Ascending aorta (tissue), 2 donors: ENCODE measurements around the gene TEX13D. TPM values are rescaled to one million over a fixed set of nuclear protein-coding genes. Genes with fewer than 3 reads are reported as not detected.
"Not testable (repeated sequence)": the region's sequence is repeated elsewhere in the genome, so short reads cannot be mapped to it uniquely, and the experiment has no call there.

Source experiments
- DNase-seq, 2 donors: peaks; one replicate each; pipeline ENCODE4 v3.0.0-alpha.2; 2019; ENCODE audit warnings: low spot score in 2 of 2
- H3K27ac ChIP-seq, 2 donors: fragments of 200-600 bp; sonication (generic); one replicate each; pipeline ENCODE4 v1.5.1; 2016 to 2017; ENCODE audit warnings: mild to moderate bottlenecking in 1 of 2
- H3K27me3 ChIP-seq: fragments of 200-600 bp; sonication (generic); one replicate; pipeline ENCODE4 v1.5.1; 2017
- H3K36me3 ChIP-seq, 2 donors: fragments of 200-600 bp; sonication (generic); one replicate each; pipeline ENCODE4 v1.5.1; 2016
- H3K4me1 ChIP-seq, 2 donors: fragments of 200-600 bp; sonication (generic); one replicate each; pipeline ENCODE4 v1.5.1; 2016 to 2017; ENCODE audit warnings: mild to moderate bottlenecking in 1 of 2
- H3K4me3 ChIP-seq, 2 donors: fragments of 200-600 bp; sonication (generic); one replicate each; pipeline ENCODE4 v1.5.1; 2016 to 2017; ENCODE audit warnings: mild to moderate bottlenecking in 1 of 2
- H3K9me3 ChIP-seq, 2 donors: fragments of 200-600 bp; sonication (generic); one replicate each; pipeline ENCODE4 v1.5.1; 2016
- intact Hi-C: fragments of 100-400 bp; cut with DNase I; formaldehyde crosslinking; loops from one replicate; pipeline ENCODE4 v1.15.1; 2023
- total RNA-seq: library from RNA; depleted of rRNA; stranded (reverse); fragments of >200 nt; gene quantifications from one replicate; pipeline ENCODE4 v1.1.0, GENCODE V29; 2016
- TF ChIP-seq, protein P1 (sequence below), 3 experiments: fragments of 200-600 bp in 2 of 3; fragments of 450-650 bp in 1 of 3; sonication (generic) in 2 of 3; IDR thresholded peaks; one replicate each; pipeline ENCODE4 v1.5.1; 2016 to 2019; ENCODE audit warnings: antibody characterized with exemption in 3 of 3, mild to moderate bottlenecking in 1 of 3, moderate library complexity in 1 of 3

The TEX13D gene
- total RNA-seq, 1 donor from 2014 or later = not detected

DNA sequence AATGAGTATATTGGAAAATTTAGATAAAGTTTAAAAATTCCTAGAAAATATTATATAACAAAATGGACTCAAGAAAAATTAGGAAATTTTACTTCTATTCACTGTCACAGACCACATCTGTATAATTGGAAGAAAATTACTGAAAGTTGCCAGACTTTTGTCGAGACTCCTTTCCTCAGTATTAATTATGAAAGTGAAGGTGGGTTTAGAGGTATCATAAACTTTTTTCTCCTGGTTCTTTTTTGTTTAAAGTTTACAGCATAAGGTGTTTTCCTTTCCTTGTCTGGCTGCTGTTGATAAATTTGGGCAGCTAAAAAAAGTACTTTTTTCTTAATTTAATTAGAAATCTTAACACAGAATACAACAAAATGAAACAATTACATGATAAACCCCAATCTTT, 6.7 kb upstream of the TEX13D start:
- H3K27me3 ChIP-seq = no peaks in the 10 kb centered on the region
- intact Hi-C loops = no loop called here
- no peak overlapping the region for H3K27ac ChIP-seq
- H3K4me1 ChIP-seq = no peaks in the 10 kb centered on the region
- no peaks in the 10 kb centered on the region for H3K9me3 ChIP-seq
- TF ChIP-seq, protein P1, sequence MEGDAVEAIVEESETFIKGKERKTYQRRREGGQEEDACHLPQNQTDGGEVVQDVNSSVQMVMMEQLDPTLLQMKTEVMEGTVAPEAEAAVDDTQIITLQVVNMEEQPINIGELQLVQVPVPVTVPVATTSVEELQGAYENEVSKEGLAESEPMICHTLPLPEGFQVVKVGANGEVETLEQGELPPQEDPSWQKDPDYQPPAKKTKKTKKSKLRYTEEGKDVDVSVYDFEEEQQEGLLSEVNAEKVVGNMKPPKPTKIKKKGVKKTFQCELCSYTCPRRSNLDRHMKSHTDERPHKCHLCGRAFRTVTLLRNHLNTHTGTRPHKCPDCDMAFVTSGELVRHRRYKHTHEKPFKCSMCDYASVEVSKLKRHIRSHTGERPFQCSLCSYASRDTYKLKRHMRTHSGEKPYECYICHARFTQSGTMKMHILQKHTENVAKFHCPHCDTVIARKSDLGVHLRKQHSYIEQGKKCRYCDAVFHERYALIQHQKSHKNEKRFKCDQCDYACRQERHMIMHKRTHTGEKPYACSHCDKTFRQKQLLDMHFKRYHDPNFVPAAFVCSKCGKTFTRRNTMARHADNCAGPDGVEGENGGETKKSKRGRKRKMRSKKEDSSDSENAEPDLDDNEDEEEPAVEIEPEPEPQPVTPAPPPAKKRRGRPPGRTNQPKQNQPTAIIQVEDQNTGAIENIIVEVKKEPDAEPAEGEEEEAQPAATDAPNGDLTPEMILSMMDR (IDR thresholded peaks at IDR 0.05) = no peak
- H3K4me3 ChIP-seq = no peak overlapping the region
- H3K36me3 ChIP-seq = no peaks in the 10 kb centered on the region
- DNase-seq = no peak

DNA sequence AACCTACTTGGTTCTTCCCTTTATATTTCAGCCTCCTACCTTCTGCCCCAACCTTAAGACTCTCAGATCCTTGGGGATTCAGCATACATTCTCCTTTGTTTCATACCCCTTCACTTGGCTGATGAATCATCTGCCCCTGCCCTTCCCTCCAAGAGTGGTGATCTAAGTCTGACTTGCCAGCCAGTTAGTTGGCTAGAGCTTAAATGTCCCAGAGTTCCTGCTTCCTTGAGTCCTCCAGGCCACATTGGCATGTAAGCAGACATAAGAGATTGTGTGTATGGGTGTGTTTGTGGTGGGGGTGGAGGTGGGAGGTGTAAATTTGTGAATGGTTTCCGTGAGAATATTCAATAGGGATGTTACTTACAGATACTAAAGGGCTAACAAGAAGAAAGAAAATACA, 3.7 kb upstream of the TEX13D start:
- no peak for DNase-seq
- Histone ChIP-seq H3K27ac (no peak overlapping the region), H3K4me1 (no peaks in the 10 kb centered on the region), H3K4me3 (no peak overlapping the region), H3K27me3 (no peaks in the 10 kb centered on the region), H3K36me3 (no peaks in the 10 kb centered on the region), H3K9me3 (no peaks in the 10 kb centered on the region)
- TF ChIP-seq, protein P1 (IDR thresholded peaks at IDR 0.05) = no peak
- intact Hi-C loops = no loop called here

DNA sequence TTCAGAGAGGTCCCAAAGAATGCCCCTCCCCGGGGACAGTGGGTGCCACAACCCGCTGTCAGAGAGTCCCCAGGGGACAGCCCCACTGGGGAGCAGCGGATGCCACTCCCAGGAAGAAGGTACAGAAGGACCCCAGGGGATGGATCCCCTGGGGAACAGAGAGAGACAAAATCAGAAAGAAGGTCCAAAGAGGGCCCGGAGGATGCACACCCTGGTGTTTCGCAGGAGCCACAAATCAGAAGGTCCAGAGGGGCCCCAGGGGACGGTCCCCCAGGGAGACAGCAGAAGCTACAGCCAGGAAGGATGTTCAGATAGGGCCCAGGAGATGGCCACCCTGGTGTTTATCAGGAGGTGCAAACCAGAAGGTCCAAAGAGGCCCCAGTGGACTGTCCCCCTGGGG, 1.4 kb downstream of the TEX13D start:
- H3K27ac ChIP-seq = no peak overlapping the region
- no peaks in the 10 kb centered on the region for H3K9me3 ChIP-seq
- H3K27me3 ChIP-seq = no peaks in the 10 kb centered on the region
- H3K36me3 ChIP-seq = no peaks in the 10 kb centered on the region
- intact Hi-C loops = no loop called here
- TF ChIP-seq, protein P1 (IDR thresholded peaks at IDR 0.05) = no peak
- H3K4me1 ChIP-seq = no peaks in the 10 kb centered on the region
- no peak overlapping the region for H3K4me3 ChIP-seq
- no peak for DNase-seq

DNA sequence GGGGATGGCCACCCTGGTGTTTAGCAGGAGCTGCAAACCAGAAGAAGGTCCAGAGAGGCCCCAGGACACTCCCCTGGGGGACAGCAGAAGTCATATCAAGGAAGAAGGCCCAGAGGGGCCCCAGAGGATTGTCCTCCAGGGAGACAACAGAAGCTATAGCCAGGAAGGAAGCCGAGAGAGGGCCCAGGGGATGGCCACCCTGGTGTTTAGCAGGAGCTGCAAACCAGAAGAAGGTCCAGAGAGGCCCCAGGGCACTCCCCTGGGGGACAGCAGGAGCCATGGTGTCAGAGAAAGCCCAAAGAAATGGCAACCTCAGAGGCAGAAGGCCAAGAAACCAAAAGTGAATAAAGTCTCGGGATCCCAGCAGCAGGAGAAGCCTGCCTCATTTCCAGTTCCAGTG, 2.1 kb downstream of the TEX13D start:
- intact Hi-C loops, H3K27ac ChIP-seq: not testable (repeated sequence)

DNA sequence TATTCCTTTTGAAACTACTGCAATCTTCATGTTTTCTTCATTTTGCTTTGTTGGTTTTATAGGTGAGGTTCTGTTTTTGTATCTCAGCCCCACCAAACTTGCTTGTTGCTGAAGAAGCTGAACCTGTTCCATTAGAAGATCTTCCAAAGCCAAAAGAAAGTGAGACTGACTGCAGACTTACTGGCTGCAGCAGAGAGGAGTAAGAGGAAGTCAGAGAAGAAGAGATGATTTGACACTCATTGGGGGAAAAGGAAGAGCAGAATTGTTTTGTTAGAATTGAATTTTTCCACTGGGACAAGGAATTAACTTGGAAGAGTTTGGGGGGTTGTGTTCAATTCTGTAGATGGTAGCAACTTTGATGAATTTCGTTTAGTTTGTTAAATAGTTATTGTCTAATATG, 3.1 kb downstream of the TEX13D start:
- no peak for DNase-seq
- Histone ChIP-seq H3K9me3 (no peaks in the 10 kb centered on the region), H3K4me1 (no peaks in the 10 kb centered on the region), H3K4me3 (no peak overlapping the region), H3K27me3 (no peaks in the 10 kb centered on the region), H3K36me3 (no peaks in the 10 kb centered on the region), H3K27ac (no peak overlapping the region)
- TF ChIP-seq, protein P1 (IDR thresholded peaks at IDR 0.05) = no peak
- intact Hi-C loops = no loop called here

More for the DNA sequence above, 2.1 kb downstream of the TEX13D start:
- not testable (repeated sequence) for H3K4me1 ChIP-seq, H3K9me3 ChIP-seq, H3K4me3 ChIP-seq, H3K27me3 ChIP-seq, H3K36me3 ChIP-seq, DNase-seq

DNA sequence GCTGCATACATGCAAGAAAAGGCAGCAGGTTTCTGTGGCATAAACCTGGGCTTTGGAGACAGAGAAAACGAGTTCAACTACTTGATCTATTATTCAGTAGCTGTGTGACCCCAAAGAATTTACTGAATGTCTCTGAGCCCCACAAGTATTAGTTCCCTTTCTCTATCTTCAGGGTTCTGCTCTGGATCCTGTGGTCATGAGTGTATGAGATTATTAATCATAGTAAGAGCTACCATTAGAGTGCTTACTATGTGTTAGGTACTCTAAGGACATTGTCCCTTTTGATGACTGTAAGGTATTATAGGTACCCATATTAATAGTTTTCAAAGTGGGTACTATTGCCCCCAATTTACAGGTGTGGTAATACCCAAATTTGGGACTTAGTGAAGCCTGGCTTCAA, 5.5 kb downstream of the TEX13D start:
- Histone ChIP-seq H3K27ac (no peak overlapping the region), H3K36me3 (no peaks in the 10 kb centered on the region), H3K4me3 (no peak overlapping the region), H3K27me3 (no peaks in the 10 kb centered on the region), H3K4me1 (no peaks in the 10 kb centered on the region), H3K9me3 (no peaks in the 10 kb centered on the region)
- intact Hi-C loops = no loop called here
- no peak for DNase-seq
- TF ChIP-seq, protein P1 (IDR thresholded peaks at IDR 0.05) = no peak
